WTC11 (cell line): ENCODE results near the gene GABBR1.

Source experiments
- CTCF ChIP-seq: fragments of 200-600 bp; IDR thresholded peaks from 2 replicates; pipeline ENCODE4 v1.8.0; 2022; ENCODE audit warnings: antibody characterized with exemption
- HMGA2 ChIP-seq: fragments of 250-450 bp; sonication (Bioruptor Pico); IDR thresholded peaks from 2 replicates; pipeline ENCODE4 v1.4.0; 2021; ENCODE audit warnings: mild to moderate bottlenecking, moderate library complexity
- JUN ChIP-seq: sonication (generic); formaldehyde crosslinking; IDR thresholded peaks from 2 replicates; pipeline ENCODE4 v1.8.0; 2023; ENCODE audit warnings: mild to moderate bottlenecking, missing genetic modification reagents
- NFE2L1 ChIP-seq: sonication (generic); formaldehyde crosslinking; IDR thresholded peaks from 2 replicates; pipeline ENCODE4 v1.8.1; 2023; ENCODE audit warnings: missing genetic modification reagents
- PRRX2 ChIP-seq: fragments of 250-450 bp; sonication (Bioruptor Pico); IDR thresholded peaks from 2 replicates; pipeline ENCODE4 v1.8.0; 2021; ENCODE audit warnings: mild to moderate bottlenecking
- RELA ChIP-seq: sonication (generic); formaldehyde crosslinking; IDR thresholded peaks from 2 replicates; pipeline ENCODE4 v1.8.1; 2022; ENCODE audit warnings: missing genetic modification reagents, mild to moderate bottlenecking, borderline replicate concordance
- TEAD4 ChIP-seq: sonication (generic); formaldehyde crosslinking; IDR thresholded peaks from 2 replicates; pipeline ENCODE4 v1.8.0; 2022; ENCODE audit warnings: mild to moderate bottlenecking, missing genetic modification reagents
- TF ChIP-seq, protein P1 (sequence below): sonication (generic); formaldehyde crosslinking; conservative IDR thresholded peaks from 2 replicates; pipeline ENCODE4 v1.8.1; 2022; ENCODE audit warnings: mild to moderate bottlenecking, missing genetic modification reagents

DNA sequence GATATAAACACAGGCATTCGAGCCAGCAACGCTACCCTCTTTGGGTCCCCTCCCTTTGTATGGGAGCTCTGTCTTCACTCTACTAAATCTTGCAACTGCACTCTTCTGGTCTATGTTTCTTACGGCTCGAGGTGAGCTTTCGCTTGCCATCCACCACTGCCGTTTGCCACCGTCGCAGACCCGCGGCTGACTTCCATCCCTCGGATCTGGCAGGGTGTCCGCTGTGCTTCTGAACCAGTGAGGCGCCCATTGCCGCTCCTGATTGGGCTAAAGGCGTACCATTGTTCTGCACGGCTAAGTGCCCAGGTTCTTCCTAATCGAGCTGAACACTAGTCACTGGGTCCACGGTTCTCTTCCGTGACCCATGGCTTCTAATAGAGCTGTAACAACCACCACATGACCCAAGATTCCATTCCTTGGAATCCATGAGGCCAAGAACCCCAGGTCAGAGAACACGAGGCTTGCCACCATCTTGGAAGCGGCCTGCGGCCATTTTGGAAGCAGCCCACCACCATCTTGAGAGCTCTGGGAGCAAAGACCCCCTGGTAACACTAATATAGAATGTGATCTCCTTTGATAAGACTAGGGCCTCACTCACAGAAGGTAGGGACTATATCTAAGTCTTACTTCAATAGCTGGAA, 74.4 kb downstream of the GABBR1 start:
- TF ChIP-seq HMGA2, result no peak
- TF ChIP-seq, protein P1, sequence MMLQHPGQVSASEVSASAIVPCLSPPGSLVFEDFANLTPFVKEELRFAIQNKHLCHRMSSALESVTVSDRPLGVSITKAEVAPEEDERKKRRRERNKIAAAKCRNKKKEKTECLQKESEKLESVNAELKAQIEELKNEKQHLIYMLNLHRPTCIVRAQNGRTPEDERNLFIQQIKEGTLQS (CRISPR knock-in tag), result no peak
- TF ChIP-seq CTCF, result no peak
- TF ChIP-seq JUN (CRISPR knock-in tag), result no peak
- TF ChIP-seq PRRX2 (CRISPR knock-in tag), result no peak
- TF ChIP-seq RELA (CRISPR knock-in tag), result no peak
- no peak for TF ChIP-seq TEAD4 (CRISPR knock-in tag)
- no peak for TF ChIP-seq NFE2L1 (CRISPR knock-in tag)
